WTC11 (cell line): ENCODE results near the gene SOCS4. TPM values are rescaled to one million over a fixed set of nuclear protein-coding genes. Genes with fewer than 3 reads are reported as not detected.

Source experiments
- ATF1 ChIP-seq: sonication (generic); formaldehyde crosslinking; IDR thresholded peaks from 2 replicates; pipeline ENCODE4 v1.8.1; 2023; ENCODE audit warnings: mild to moderate bottlenecking, moderate library complexity, missing genetic modification reagents
- CBFB ChIP-seq: sonication (generic); formaldehyde crosslinking; IDR thresholded peaks from 2 replicates; pipeline ENCODE4 v1.8.1; 2022; ENCODE audit warnings: mild to moderate bottlenecking, low read depth, missing genetic modification reagents
- CREB1 ChIP-seq: sonication (generic); formaldehyde crosslinking; IDR thresholded peaks from 2 replicates; pipeline ENCODE4 v1.8.0; 2023; ENCODE audit warnings: mild to moderate bottlenecking, missing genetic modification reagents
- HMGA2 ChIP-seq: fragments of 250-450 bp; sonication (Bioruptor Pico); IDR thresholded peaks from 2 replicates; pipeline ENCODE4 v1.4.0; 2021; ENCODE audit warnings: mild to moderate bottlenecking, moderate library complexity
- NFE2L1 ChIP-seq: sonication (generic); formaldehyde crosslinking; IDR thresholded peaks from 2 replicates; pipeline ENCODE4 v1.8.1; 2023; ENCODE audit warnings: missing genetic modification reagents
- NR3C1 ChIP-seq: sonication (generic); formaldehyde crosslinking; conservative IDR thresholded peaks from 2 replicates; pipeline ENCODE4 v1.8.1; 2023; ENCODE audit warnings: low read depth, mild to moderate bottlenecking, missing genetic modification reagents
- SMAD3 ChIP-seq: sonication (generic); formaldehyde crosslinking; IDR thresholded peaks from 2 replicates; pipeline ENCODE4 v1.8.0; 2022; ENCODE audit warnings: missing genetic modification reagents, mild to moderate bottlenecking, borderline replicate concordance
- SMAD4 ChIP-seq: sonication (generic); formaldehyde crosslinking; IDR thresholded peaks from 2 replicates; pipeline ENCODE4 v1.8.0; 2022; ENCODE audit warnings: mild to moderate bottlenecking, missing genetic modification reagents
- TEAD1 ChIP-seq: sonication (generic); formaldehyde crosslinking; IDR thresholded peaks from 2 replicates; pipeline ENCODE4 v1.8.0; 2022; ENCODE audit warnings: mild to moderate bottlenecking, missing genetic modification reagents
- ZNF121 ChIP-seq: sonication (generic); formaldehyde crosslinking; IDR thresholded peaks from 2 replicates; pipeline ENCODE4 v1.8.0; 2023; ENCODE audit warnings: missing genetic modification reagents
- ZNF263 ChIP-seq: sonication (generic); formaldehyde crosslinking; IDR thresholded peaks from 2 replicates; pipeline ENCODE4 v1.8.1; 2022; ENCODE audit warnings: low read depth, mild to moderate bottlenecking, moderate library complexity, missing genetic modification reagents
- ZNF416 ChIP-seq: fragments of 250-450 bp; sonication (Bioruptor Pico); IDR thresholded peaks from 2 replicates; pipeline ENCODE4 v1.9.0; 2021; ENCODE audit warnings: mild to moderate bottlenecking, inconsistent platforms
- ZNF671 ChIP-seq: fragments of 250-450 bp; sonication (Bioruptor Pico); IDR thresholded peaks from 2 replicates; pipeline ENCODE4 v1.8.0; 2021; ENCODE audit warnings: mild to moderate bottlenecking
- total RNA-seq: library from RNA; stranded (reverse); gene quantifications from 3 replicates; pipeline ENCODE4 v1.2.3, GENCODE V29; 2021
- TF ChIP-seq, protein P1 (sequence below): sonication (generic); formaldehyde crosslinking; IDR thresholded peaks from 2 replicates; pipeline ENCODE4 v1.8.0; 2022; ENCODE audit warnings: missing genetic modification reagents
- TF ChIP-seq, protein P2 (sequence below): sonication (generic); formaldehyde crosslinking; IDR thresholded peaks from 2 replicates; pipeline ENCODE4 v1.8.0; 2023; ENCODE audit warnings: missing genetic modification reagents
- TF ChIP-seq, protein P3 (sequence below): fragments of 250-450 bp; sonication (Bioruptor Pico); IDR thresholded peaks from 2 replicates; pipeline ENCODE4 v1.8.0; 2021; ENCODE audit warnings: mild to moderate bottlenecking
- TF ChIP-seq, protein P4 (sequence below): sonication (generic); formaldehyde crosslinking; IDR thresholded peaks from 2 replicates; pipeline ENCODE4 v1.8.1; 2022; ENCODE audit warnings: mild to moderate bottlenecking, missing genetic modification reagents, moderate library complexity, borderline replicate concordance
- TF ChIP-seq, protein P5 (sequence below): fragments of 250-450 bp; sonication (Bioruptor Pico); IDR thresholded peaks from 2 replicates; pipeline ENCODE4 v1.9.0; 2021; ENCODE audit warnings: mild to moderate bottlenecking, borderline replicate concordance
- TF ChIP-seq, protein P6 (sequence below): fragments of 250-450 bp; sonication (Bioruptor Pico); IDR thresholded peaks from 2 replicates; pipeline ENCODE4 v1.9.0; 2021; ENCODE audit warnings: mild to moderate bottlenecking
- TF ChIP-seq, protein P7 (sequence below): sonication (generic); formaldehyde crosslinking; IDR thresholded peaks from 2 replicates; pipeline ENCODE4 v1.8.1; 2022; ENCODE audit warnings: low read depth, mild to moderate bottlenecking, moderate library complexity, missing genetic modification reagents, borderline replicate concordance
- TF ChIP-seq, protein P8 (sequence below): fragments of 250-450 bp; sonication (Bioruptor Pico); IDR thresholded peaks from 2 replicates; pipeline ENCODE4 v2.1.2; 2022; ENCODE audit warnings: mild to moderate bottlenecking, moderate library complexity

SOCS4 gene
- total RNA-seq, 1 experiment from 2014 or later: 21.3 TPM

DNA sequence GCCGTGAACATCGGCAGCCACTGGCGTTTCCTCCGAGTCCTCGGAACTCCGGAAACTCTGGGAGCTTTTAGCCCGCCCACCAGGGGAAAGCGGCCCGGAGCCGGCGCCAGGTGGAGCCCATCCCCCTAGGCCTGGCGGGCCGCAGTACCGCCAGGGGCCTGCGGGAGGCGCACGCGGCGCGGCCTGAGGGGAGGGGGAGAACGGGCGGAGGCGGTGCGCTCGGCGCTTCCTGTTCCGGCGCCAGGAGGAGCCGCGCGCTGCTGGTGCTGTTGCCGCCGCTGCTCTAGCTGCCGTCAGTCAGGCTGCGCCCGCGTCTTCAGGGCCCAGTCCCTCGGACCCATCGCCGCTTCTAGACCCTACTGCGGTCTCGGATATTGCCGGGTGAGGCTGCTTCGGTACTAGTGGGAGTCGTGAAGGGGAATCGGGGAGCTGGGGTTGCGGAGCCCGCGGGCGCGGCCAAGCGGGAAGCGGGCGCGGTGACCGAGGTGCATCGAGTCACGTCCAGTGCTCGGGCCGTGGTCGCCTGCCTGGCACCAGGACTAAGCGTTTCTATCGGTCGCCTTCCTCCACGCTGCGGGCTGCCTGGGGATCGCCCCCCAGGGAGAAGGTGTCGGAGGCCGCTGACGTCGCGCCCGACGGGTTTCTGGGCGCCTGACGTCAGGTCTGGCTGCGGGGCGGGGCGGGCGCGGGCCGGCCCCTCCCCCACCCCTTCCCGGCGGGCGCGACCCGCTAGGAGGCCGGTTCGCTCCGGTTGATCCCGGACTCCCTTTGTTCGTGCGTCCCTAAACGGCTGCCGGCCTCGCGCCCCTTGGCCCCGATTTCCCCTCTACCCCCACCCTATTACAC is 24.6 kb downstream of the SOCS4 start, which contains the start of gene MAPK1IP1L (continued):
- TF ChIP-seq, protein P1, sequence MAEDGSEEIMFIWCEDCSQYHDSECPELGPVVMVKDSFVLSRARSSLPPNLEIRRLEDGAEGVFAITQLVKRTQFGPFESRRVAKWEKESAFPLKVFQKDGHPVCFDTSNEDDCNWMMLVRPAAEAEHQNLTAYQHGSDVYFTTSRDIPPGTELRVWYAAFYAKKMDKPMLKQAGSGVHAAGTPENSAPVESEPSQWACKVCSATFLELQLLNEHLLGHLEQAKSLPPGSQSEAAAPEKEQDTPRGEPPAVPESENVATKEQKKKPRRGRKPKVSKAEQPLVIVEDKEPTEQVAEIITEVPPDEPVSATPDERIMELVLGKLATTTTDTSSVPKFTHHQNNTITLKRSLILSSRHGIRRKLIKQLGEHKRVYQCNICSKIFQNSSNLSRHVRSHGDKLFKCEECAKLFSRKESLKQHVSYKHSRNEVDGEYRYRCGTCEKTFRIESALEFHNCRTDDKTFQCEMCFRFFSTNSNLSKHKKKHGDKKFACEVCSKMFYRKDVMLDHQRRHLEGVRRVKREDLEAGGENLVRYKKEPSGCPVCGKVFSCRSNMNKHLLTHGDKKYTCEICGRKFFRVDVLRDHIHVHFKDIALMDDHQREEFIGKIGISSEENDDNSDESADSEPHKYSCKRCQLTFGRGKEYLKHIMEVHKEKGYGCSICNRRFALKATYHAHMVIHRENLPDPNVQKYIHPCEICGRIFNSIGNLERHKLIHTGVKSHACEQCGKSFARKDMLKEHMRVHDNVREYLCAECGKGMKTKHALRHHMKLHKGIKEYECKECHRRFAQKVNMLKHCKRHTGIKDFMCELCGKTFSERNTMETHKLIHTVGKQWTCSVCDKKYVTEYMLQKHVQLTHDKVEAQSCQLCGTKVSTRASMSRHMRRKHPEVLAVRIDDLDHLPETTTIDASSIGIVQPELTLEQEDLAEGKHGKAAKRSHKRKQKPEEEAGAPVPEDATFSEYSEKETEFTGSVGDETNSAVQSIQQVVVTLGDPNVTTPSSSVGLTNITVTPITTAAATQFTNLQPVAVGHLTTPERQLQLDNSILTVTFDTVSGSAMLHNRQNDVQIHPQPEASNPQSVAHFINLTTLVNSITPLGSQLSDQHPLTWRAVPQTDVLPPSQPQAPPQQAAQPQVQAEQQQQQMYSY: peak; percentile 93
- TF ChIP-seq ATF1 (CRISPR knock-in tag) (0 out of 2 replicates have a peak, but pooled peaks have one; percentile 1), CREB1 (CRISPR knock-in tag) (no peak), ZNF671 (CRISPR knock-in tag) (no peak), SMAD4 (CRISPR knock-in tag) (no peak), SMAD3 (CRISPR knock-in tag) (peak; percentile 90), ZNF416 (CRISPR knock-in tag) (peak; percentile 73; the same call in 1 of the 2 replicates), ZNF121 (CRISPR knock-in tag) (no peak), ZNF263 (CRISPR knock-in tag) (no peak), CBFB (CRISPR knock-in tag) (peak; percentile 94; the same call in 1 of the 2 replicates), TEAD1 (peak; percentile 94), HMGA2 (CRISPR knock-in tag) (no peak; the same call in 1 of the 2 replicates), NR3C1 (CRISPR knock-in tag) (0 out of 2 replicates have a peak, but pooled peaks have one; percentile 33), NFE2L1 (CRISPR knock-in tag) (no peak; the same call in 1 of the 2 replicates)
- TF ChIP-seq, protein P2, sequence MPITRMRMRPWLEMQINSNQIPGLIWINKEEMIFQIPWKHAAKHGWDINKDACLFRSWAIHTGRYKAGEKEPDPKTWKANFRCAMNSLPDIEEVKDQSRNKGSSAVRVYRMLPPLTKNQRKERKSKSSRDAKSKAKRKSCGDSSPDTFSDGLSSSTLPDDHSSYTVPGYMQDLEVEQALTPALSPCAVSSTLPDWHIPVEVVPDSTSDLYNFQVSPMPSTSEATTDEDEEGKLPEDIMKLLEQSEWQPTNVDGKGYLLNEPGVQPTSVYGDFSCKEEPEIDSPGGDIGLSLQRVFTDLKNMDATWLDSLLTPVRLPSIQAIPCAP (CRISPR knock-in tag): no peak; the same call in none of the 2 replicates
- TF ChIP-seq, protein P3, sequence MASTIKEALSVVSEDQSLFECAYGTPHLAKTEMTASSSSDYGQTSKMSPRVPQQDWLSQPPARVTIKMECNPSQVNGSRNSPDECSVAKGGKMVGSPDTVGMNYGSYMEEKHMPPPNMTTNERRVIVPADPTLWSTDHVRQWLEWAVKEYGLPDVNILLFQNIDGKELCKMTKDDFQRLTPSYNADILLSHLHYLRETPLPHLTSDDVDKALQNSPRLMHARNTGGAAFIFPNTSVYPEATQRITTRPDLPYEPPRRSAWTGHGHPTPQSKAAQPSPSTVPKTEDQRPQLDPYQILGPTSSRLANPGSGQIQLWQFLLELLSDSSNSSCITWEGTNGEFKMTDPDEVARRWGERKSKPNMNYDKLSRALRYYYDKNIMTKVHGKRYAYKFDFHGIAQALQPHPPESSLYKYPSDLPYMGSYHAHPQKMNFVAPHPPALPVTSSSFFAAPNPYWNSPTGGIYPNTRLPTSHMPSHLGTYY: no peak
- TF ChIP-seq, protein P4, sequence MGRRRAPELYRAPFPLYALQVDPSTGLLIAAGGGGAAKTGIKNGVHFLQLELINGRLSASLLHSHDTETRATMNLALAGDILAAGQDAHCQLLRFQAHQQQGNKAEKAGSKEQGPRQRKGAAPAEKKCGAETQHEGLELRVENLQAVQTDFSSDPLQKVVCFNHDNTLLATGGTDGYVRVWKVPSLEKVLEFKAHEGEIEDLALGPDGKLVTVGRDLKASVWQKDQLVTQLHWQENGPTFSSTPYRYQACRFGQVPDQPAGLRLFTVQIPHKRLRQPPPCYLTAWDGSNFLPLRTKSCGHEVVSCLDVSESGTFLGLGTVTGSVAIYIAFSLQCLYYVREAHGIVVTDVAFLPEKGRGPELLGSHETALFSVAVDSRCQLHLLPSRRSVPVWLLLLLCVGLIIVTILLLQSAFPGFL (CRISPR knock-in tag): peak; percentile 74; the same call in 1 of the 2 replicates
- TF ChIP-seq, protein P5, sequence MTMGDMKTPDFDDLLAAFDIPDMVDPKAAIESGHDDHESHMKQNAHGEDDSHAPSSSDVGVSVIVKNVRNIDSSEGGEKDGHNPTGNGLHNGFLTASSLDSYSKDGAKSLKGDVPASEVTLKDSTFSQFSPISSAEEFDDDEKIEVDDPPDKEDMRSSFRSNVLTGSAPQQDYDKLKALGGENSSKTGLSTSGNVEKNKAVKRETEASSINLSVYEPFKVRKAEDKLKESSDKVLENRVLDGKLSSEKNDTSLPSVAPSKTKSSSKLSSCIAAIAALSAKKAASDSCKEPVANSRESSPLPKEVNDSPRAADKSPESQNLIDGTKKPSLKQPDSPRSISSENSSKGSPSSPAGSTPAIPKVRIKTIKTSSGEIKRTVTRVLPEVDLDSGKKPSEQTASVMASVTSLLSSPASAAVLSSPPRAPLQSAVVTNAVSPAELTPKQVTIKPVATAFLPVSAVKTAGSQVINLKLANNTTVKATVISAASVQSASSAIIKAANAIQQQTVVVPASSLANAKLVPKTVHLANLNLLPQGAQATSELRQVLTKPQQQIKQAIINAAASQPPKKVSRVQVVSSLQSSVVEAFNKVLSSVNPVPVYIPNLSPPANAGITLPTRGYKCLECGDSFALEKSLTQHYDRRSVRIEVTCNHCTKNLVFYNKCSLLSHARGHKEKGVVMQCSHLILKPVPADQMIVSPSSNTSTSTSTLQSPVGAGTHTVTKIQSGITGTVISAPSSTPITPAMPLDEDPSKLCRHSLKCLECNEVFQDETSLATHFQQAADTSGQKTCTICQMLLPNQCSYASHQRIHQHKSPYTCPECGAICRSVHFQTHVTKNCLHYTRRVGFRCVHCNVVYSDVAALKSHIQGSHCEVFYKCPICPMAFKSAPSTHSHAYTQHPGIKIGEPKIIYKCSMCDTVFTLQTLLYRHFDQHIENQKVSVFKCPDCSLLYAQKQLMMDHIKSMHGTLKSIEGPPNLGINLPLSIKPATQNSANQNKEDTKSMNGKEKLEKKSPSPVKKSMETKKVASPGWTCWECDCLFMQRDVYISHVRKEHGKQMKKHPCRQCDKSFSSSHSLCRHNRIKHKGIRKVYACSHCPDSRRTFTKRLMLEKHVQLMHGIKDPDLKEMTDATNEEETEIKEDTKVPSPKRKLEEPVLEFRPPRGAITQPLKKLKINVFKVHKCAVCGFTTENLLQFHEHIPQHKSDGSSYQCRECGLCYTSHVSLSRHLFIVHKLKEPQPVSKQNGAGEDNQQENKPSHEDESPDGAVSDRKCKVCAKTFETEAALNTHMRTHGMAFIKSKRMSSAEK: no peak
- TF ChIP-seq, protein P6, sequence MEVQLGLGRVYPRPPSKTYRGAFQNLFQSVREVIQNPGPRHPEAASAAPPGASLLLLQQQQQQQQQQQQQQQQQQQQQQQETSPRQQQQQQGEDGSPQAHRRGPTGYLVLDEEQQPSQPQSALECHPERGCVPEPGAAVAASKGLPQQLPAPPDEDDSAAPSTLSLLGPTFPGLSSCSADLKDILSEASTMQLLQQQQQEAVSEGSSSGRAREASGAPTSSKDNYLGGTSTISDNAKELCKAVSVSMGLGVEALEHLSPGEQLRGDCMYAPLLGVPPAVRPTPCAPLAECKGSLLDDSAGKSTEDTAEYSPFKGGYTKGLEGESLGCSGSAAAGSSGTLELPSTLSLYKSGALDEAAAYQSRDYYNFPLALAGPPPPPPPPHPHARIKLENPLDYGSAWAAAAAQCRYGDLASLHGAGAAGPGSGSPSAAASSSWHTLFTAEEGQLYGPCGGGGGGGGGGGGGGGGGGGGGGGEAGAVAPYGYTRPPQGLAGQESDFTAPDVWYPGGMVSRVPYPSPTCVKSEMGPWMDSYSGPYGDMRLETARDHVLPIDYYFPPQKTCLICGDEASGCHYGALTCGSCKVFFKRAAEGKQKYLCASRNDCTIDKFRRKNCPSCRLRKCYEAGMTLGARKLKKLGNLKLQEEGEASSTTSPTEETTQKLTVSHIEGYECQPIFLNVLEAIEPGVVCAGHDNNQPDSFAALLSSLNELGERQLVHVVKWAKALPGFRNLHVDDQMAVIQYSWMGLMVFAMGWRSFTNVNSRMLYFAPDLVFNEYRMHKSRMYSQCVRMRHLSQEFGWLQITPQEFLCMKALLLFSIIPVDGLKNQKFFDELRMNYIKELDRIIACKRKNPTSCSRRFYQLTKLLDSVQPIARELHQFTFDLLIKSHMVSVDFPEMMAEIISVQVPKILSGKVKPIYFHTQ (CRISPR knock-in tag): no peak
- TF ChIP-seq, protein P7, sequence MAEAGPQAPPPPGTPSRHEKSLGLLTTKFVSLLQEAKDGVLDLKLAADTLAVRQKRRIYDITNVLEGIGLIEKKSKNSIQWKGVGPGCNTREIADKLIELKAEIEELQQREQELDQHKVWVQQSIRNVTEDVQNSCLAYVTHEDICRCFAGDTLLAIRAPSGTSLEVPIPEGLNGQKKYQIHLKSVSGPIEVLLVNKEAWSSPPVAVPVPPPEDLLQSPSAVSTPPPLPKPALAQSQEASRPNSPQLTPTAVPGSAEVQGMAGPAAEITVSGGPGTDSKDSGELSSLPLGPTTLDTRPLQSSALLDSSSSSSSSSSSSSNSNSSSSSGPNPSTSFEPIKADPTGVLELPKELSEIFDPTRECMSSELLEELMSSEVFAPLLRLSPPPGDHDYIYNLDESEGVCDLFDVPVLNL: no peak
- TF ChIP-seq, protein P8, sequence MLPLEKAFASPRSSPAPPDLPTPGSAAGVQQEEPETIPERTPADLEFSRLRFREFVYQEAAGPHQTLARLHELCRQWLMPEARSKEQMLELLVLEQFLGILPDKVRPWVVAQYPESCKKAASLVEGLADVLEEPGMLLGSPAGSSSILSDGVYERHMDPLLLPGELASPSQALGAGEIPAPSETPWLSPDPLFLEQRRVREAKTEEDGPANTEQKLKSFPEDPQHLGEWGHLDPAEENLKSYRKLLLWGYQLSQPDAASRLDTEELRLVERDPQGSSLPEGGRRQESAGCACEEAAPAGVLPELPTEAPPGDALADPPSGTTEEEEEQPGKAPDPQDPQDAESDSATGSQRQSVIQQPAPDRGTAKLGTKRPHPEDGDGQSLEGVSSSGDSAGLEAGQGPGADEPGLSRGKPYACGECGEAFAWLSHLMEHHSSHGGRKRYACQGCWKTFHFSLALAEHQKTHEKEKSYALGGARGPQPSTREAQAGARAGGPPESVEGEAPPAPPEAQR (CRISPR knock-in tag): no peak
